SW 1271 (cell line): ENCODE results near the gene H6PD.

Experiments used
- DNase-seq, 2 experiments: peaks; one replicate each; lab custom pipeline; 2025; lab: John Stamatoyannopoulos, UW

Gene H6PD

GRCh38 chr1:9279172-9279840, 44.7 kb downstream of the H6PD start:
- DNase-seq = no peak

GRCh38 chr1:9280015-9280860, 45.7 kb downstream of the H6PD start:
- peak; percentile 74 to 81 for DNase-seq

GRCh38 chr1:9281071-9281827, 46.7 kb downstream of the H6PD start:
- no peak for DNase-seq

- DNase-seq = no peak
Measured at GRCh38 chr1:9281908-9282695, 47.5 kb downstream of the H6PD start.

- DNase-seq = no peak
Measured at GRCh38 chr1:9282696-9282955, 48.1 kb downstream of the H6PD start.

- DNase-seq = no peak
Measured at GRCh38 chr1:9284061-9284460, 49.5 kb downstream of the H6PD start.

GRCh38 chr1:9286556-9286955, 52.0 kb downstream of the H6PD start:
- no peak for DNase-seq

- peak in 1 of 2 experiments; percentile 26 for DNase-seq
Measured at GRCh38 chr1:9289090-9289534, 54.5 kb downstream of the H6PD start.

GRCh38 chr1:9289711-9290485, 55.3 kb downstream of the H6PD start:
- DNase-seq = peak in 1 of 2 experiments; percentile 32

- DNase-seq = no peak
Measured at GRCh38 chr1:9291914-9292360, 57.4 kb downstream of the H6PD start.

- peak; percentile 25 to 46 for DNase-seq
Measured at GRCh38 chr1:9292361-9293240, 58.0 kb downstream of the H6PD start, which contains the start of gene SPSB1. SPSB1 (plus strand) TSS chr1:9292894; CDS start chr1:9355892, 62,998 bp downstream.

- no peak for DNase-seq
Measured at GRCh38 chr1:9293241-9293532, 58.6 kb downstream of the H6PD start.

GRCh38 chr1:9293533-9294404, 59.2 kb downstream of the H6PD start:
- no peak for DNase-seq

GRCh38 chr1:9294405-9294773, 59.8 kb downstream of the H6PD start:
- peak; percentile 26 to 51 for DNase-seq

GRCh38 chr1:9294910-9295636, 60.5 kb downstream of the H6PD start:
- no peak for DNase-seq

GRCh38 chr1:9295884-9296283, 61.3 kb downstream of the H6PD start:
- no peak for DNase-seq

GRCh38 chr1:9296850-9297249, 62.3 kb downstream of the H6PD start:
- DNase-seq = no peak

- no peak for DNase-seq
Measured at GRCh38 chr1:9297831-9298230, 63.3 kb downstream of the H6PD start.

- no peak for DNase-seq
Measured at GRCh38 chr1:9298282-9298681, 63.7 kb downstream of the H6PD start.
